HG02938 (cell line): ENCODE measurements around the gene TNFRSF1A.

ENCODE experiments used
- ATAC-seq: cut with Tn5 transposase; IDR thresholded peaks from one replicate; pipeline ENCODE4 v1.9.1; 2021; ENCODE audit warnings: mild to moderate bottlenecking, moderate library complexity; ENCODE audit not compliant: unreplicated experiment

TNFRSF1A gene

DNA sequence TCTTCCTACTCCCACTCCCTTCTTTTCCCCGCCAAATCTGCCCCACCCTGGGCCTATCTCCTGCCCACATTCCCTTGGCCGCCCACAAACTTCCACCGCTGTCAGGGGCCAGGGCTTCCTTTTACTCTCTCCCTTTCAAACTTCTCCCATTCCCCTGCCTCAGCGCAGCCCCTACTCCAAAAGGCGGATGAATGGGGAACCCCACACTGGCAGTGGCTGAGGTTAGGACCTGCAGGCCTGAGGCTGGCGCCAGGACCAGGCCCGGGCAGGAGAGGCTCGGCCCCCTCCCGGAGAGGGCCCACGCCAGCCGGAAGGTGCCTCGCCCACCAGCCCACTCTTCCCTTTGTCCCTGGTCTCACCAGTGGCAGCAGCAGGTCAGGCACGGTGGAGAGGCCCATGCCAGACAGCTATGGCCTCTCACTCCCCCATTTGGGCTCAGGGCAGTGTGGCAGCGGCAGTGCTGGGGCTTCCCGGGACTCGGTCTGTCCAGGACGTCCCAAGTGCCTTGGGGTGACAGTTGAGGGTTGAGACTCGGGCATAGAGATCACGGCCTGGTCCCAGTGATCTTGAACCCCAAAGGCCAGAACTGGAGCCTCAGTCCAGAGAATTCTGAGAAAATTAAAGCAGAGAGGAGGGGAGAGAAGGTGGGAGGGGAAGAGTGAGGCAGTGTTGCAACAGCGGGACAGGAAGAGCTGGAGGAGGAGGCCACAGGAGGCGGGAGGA is at the start of gene TNFRSF1A:
Gene TNFRSF1A (minus strand): TSS at position 660 of the 723 bp plus-strand sequence. CDS start 262 bp downstream, at position 398.
- ATAC-seq, result no peak

- no peak for ATAC-seq
Measured at GRCh38 chr12:6391013-6391412, 49.1 kb upstream of the TNFRSF1A start.

DNA sequence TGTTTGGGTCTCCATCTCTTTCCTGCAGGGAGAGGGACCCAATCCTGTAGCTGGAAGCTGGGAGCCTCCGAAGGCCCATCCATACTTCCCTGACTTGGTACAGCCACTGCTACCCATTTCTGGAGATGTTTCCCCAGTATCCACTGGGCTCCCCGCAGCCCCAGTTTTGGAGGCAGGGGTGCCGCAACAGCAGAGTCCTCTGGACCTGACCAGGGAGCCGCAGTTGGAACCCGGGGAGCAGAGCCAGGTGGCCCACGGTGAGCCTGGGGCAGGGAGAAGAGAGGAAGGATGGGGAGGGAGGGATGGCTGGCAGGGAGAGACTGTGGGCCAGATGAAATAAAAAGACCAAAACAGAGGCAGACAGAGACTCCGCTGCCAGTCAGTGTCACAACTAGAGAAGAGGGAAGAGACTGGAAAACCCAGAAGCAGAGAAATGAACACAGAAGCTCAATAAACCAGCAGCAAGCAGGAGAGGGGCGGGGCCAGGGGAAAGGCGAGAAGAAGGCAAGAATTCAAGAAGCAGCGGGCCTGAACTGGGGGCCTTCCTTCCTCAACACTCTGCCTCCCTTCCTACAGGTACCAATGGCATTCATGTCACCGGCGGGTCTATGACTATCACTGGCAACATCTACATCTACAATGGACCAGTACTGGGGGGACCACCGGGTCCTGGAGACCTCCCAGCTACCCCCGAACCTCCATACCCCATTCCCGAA is 48.4 kb upstream of the TNFRSF1A start:
- ATAC-seq, result no peak

DNA sequence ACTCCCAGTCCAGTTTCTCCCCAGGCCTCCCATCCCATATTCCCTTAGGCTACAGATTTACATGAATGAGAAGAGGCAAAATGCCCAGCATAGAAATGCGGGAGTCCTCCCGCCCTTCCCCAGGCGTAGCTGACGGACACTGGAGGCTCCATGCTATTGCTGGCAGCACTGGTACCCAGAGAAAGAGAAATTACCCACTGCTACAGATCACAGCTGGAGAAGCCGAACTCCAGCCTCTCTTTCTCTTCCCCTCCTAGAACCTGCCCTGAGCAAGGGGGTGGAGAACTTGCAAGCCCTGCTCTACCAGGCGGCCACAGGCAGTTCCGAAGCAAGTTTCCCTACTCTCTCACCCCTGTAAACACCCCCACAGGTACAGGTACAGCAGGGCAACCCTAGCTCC is 45.7 kb upstream of the TNFRSF1A start:
- ATAC-seq, result no peak

GRCh38 chr12:6386491-6386890 is 44.6 kb upstream of the TNFRSF1A start:
- no peak for ATAC-seq

DNA sequence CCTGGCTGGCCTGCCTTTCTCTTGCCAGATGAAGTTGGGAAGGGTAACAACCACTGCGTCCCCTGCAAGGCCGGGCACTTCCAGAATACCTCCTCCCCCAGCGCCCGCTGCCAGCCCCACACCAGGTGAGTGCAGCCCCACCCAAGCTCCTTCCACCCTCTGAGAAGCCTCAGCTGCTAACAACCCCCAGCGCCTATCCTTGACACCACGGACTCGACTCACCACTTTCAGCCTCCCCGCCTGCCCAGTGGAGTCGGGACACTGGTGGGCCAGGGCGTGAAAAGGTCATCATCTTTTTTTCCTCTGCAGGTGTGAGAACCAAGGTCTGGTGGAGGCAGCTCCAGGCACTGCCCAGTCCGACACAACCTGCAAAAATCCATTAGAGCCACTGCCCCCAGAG is 44.2 kb upstream of the TNFRSF1A start:
- no peak for ATAC-seq

DNA sequence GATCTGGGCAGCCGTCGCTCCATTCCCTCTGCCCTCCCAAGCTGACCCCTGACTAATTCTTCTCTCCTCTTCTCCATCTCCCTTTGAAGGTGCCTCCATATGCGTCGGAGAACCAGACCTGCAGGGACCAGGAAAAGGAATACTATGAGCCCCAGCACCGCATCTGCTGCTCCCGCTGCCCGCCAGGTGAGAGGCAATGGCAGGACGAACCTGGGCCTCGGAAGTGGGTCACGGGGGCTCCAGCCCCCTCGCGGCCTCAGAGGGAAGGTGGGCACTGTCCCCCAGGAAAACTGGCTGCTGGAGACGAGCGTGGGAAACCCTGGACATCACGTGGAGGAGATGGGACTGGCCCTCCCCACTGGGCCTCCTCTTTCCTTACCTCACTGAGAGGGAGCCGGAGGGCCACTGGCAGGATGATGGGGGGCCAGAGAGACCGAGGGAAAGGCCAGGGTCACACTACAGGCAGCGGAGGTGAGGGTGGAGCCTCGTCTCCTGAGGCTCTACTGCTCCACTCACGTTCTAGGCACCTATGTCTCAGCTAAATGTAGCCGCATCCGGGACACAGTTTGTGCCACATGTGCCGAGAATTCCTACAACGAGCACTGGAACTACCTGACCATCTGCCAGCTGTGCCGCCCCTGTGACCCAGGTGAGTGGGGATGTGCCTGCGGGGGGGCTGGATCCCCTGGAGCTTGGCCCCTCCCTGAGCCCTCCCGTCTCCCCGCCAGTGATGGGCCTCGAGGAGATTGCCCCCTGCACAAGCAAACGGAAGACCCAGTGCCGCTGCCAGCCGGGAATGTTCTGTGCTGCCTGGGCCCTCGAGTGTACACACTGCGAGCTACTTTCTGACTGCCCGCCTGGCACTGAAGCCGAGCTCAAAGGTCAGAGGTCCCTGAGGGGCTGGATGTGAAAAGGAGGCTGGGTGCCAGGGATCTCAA is 42.9 kb upstream of the TNFRSF1A start:
- ATAC-seq, result no peak

DNA sequence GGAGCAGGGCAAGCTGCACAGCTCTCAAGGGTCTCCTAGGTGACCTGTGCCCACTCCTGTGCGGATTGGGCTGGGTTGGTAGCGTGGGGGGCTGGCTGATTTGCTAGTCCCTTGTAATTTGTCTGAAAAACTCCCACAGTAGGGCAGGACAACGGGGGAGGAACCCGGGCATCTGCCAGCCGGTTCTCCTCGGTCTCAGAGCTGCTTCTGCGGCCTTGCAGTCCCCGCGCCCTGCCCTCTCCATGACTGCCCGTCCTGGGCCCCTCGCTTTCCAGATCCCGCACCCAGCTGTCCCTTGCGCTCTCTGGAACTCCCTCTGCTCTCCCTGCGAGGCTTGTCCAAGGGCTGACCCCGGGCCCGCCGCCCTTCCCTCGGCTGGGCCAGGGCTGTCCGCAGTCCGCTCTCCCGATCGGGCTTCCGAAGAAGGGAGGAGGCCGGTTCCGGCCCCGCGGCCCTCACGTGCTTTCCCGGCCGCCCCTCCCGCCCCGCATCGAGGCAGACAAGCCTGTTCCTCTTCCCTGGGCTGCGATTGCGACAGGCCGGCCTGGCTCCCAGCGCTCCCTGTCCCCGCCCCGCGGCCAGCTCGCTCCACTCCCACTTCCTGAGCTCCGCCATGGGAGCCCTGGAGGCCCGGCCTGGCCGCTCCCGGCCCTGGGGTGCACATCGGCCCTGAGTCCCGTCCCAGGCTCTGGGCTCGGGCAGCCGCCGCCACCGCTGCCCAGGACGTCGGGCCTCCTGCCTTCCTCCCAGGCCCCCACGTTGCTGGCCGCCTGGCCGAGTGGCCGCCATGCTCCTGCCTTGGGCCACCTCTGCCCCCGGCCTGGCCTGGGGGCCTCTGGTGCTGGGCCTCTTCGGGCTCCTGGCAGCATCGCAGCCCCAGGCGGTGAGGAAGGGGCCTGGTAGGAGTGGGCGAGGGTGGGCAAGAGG is 42.0 kb upstream of the TNFRSF1A start, which contains the start of gene LTBR:
Gene LTBR (plus strand): TSS at position 591 of the 927 bp plus-strand sequence. CDS start 197 bp downstream, at position 788.
- no peak for ATAC-seq

DNA sequence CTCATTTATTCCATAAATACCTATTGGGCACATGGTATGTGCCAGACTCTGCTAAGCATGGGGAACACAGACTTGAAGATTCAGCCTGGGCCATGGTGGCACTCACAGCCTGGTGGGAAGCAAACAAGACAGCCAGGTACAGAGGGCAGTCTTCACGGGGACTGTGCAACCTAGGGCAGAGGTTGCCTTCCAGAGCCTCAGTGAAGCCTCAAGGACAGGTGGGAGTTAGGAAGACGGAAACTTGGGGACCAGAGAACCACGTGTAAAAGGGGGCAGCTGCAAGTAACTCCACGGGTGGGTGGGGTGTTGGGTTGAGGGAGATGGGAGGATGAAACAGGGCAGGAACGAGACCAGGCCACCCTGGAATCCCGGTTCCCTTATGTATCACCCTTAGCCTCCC is 41.1 kb upstream of the TNFRSF1A start:
- no peak for ATAC-seq

- ATAC-seq, result no peak
Measured at GRCh38 chr12:6382371-6382770, 40.5 kb upstream of the TNFRSF1A start.

GRCh38 chr12:6380141-6381121 is 38.6 kb upstream of the TNFRSF1A start:
- no peak for ATAC-seq

GRCh38 chr12:6378709-6379472 is 37.0 kb upstream of the TNFRSF1A start:
- no peak for ATAC-seq

GRCh38 chr12:6377667-6377994 is 35.8 kb upstream of the TNFRSF1A start:
- ATAC-seq, result no peak

GRCh38 chr12:6376870-6377666 is 35.2 kb upstream of the TNFRSF1A start:
- no peak for ATAC-seq

- ATAC-seq, result no peak
Measured at GRCh38 chr12:6376079-6376869, 34.4 kb upstream of the TNFRSF1A start.

GRCh38 chr12:6375269-6376078 is 33.6 kb upstream of the TNFRSF1A start, which contains the start of gene SCNN1A:
TSS of gene SCNN1A (minus strand) at chr12:6375563. CDS start at chr12:6374783, 780 bp downstream.
- ATAC-seq, result no peak
